Ecto neural progenitor cell (in vitro differentiated cells): ENCODE data around the gene TGFBR3.

Experiments
- DNase-seq: peaks from one replicate; pipeline ENCODE4 v3.0.0-alpha.2; 2018; ENCODE audit warnings: low spot score

The TGFBR3 gene

GRCh38 chr1:91777630-91778300 is 108.2 kb downstream of the TGFBR3 start:
- no peak for DNase-seq

- DNase-seq = no peak
These were observed 108.8 kb downstream of the TGFBR3 start for GRCh38 chr1:91777196-91777595.

- no peak for DNase-seq
These were observed 109.7 kb downstream of the TGFBR3 start for GRCh38 chr1:91776068-91776794.

- DNase-seq = no peak
These were observed 110.7 kb downstream of the TGFBR3 start for GRCh38 chr1:91775227-91775626.

- DNase-seq = no peak
These were observed 111.3 kb downstream of the TGFBR3 start for GRCh38 chr1:91774520-91775203.

- no peak for DNase-seq
These were observed 114.2 kb downstream of the TGFBR3 start for GRCh38 chr1:91771717-91772116.

GRCh38 chr1:91770667-91771268 is 115.2 kb downstream of the TGFBR3 start:
- no peak for DNase-seq

- no peak for DNase-seq
These were observed 116.2 kb downstream of the TGFBR3 start for GRCh38 chr1:91769742-91770141.

GRCh38 chr1:91768786-91769725 is 116.9 kb downstream of the TGFBR3 start:
- DNase-seq = no peak

GRCh38 chr1:91768120-91768519 is 117.8 kb downstream of the TGFBR3 start:
- no peak for DNase-seq

- no peak for DNase-seq
These were observed 119.1 kb downstream of the TGFBR3 start for GRCh38 chr1:91766883-91767282.

- no peak for DNase-seq
These were observed 120.0 kb downstream of the TGFBR3 start for GRCh38 chr1:91765880-91766443.

- no peak for DNase-seq
These were observed 120.7 kb downstream of the TGFBR3 start for GRCh38 chr1:91765293-91765692.

GRCh38 chr1:91764471-91765115 is 121.4 kb downstream of the TGFBR3 start:
- peak; percentile 76 for DNase-seq

- DNase-seq = no peak
These were observed 122.7 kb downstream of the TGFBR3 start for GRCh38 chr1:91763252-91763651.

GRCh38 chr1:91761295-91761721 is 124.6 kb downstream of the TGFBR3 start:
- DNase-seq = no peak

GRCh38 chr1:91760512-91760911 is 125.4 kb downstream of the TGFBR3 start:
- no peak for DNase-seq

- DNase-seq = no peak
These were observed 126.9 kb downstream of the TGFBR3 start for GRCh38 chr1:91759076-91759475.

- DNase-seq = no peak
These were observed 128.0 kb downstream of the TGFBR3 start for GRCh38 chr1:91757763-91758460.

GRCh38 chr1:91755702-91756287 is 130.2 kb downstream of the TGFBR3 start:
- DNase-seq = no peak
